WTC11 (cell line): ENCODE measurements around the gene PAPPA2.

Experiments used
- E2F1 ChIP-seq: sonication (generic); formaldehyde crosslinking; IDR thresholded peaks from 2 replicates; pipeline ENCODE4 v1.8.0; 2022; ENCODE audit warnings: mild to moderate bottlenecking, missing genetic modification reagents
- FOXJ3 ChIP-seq: sonication (generic); formaldehyde crosslinking; IDR thresholded peaks from 2 replicates; pipeline ENCODE4 v1.9.0; 2021; ENCODE audit warnings: missing genetic modification reagents, mild to moderate bottlenecking, borderline replicate concordance
- FOXP1 ChIP-seq: sonication (generic); formaldehyde crosslinking; IDR thresholded peaks from 2 replicates; pipeline ENCODE4 v1.8.0; 2022; ENCODE audit warnings: missing genetic modification reagents, mild to moderate bottlenecking, moderate library complexity, borderline replicate concordance
- FOXP4 ChIP-seq: sonication (generic); formaldehyde crosslinking; IDR thresholded peaks from 2 replicates; pipeline ENCODE4 v1.8.0; 2022; ENCODE audit warnings: mild to moderate bottlenecking, missing genetic modification reagents
- MAX ChIP-seq: sonication (generic); formaldehyde crosslinking; IDR thresholded peaks from 2 replicates; pipeline ENCODE4 v1.8.0; 2022; ENCODE audit warnings: mild to moderate bottlenecking, missing genetic modification reagents
- MYBL2 ChIP-seq: sonication (generic); formaldehyde crosslinking; IDR thresholded peaks from 2 replicates; pipeline ENCODE4 v1.8.1; 2023; ENCODE audit warnings: mild to moderate bottlenecking, moderate library complexity, missing genetic modification reagents
- SP1 ChIP-seq: sonication (generic); formaldehyde crosslinking; conservative IDR thresholded peaks from 2 replicates; pipeline ENCODE4 v1.8.1; 2022; ENCODE audit warnings: missing genetic modification reagents
- TCF7 ChIP-seq: sonication (generic); formaldehyde crosslinking; IDR thresholded peaks from 2 replicates; pipeline ENCODE4 v1.8.0; 2022; ENCODE audit warnings: mild to moderate bottlenecking, low read depth, missing genetic modification reagents, moderate library complexity
- USF1 ChIP-seq: sonication (generic); formaldehyde crosslinking; IDR thresholded peaks from 2 replicates; pipeline ENCODE4 v1.8.0; 2022; ENCODE audit warnings: mild to moderate bottlenecking, missing genetic modification reagents
- USF2 ChIP-seq: sonication (generic); formaldehyde crosslinking; IDR thresholded peaks from 2 replicates; pipeline ENCODE4 v1.8.1; 2023; ENCODE audit warnings: mild to moderate bottlenecking, missing genetic modification reagents, moderate library complexity
- ZNF263 ChIP-seq: sonication (generic); formaldehyde crosslinking; IDR thresholded peaks from 2 replicates; pipeline ENCODE4 v1.8.1; 2022; ENCODE audit warnings: low read depth, mild to moderate bottlenecking, moderate library complexity, missing genetic modification reagents
- ZNF281 ChIP-seq: sonication (generic); formaldehyde crosslinking; IDR thresholded peaks from 2 replicates; pipeline ENCODE4 v1.8.0; 2023; ENCODE audit warnings: mild to moderate bottlenecking, missing genetic modification reagents
- ZNF416 ChIP-seq: fragments of 250-450 bp; sonication (Bioruptor Pico); IDR thresholded peaks from 2 replicates; pipeline ENCODE4 v1.9.0; 2021; ENCODE audit warnings: mild to moderate bottlenecking, inconsistent platforms

- TF ChIP-seq ZNF416 (CRISPR knock-in tag) (no peak), USF2 (CRISPR knock-in tag) (no peak), MAX (CRISPR knock-in tag) (no peak), MYBL2 (no peak), SP1 (CRISPR knock-in tag) (no peak), TCF7 (CRISPR knock-in tag) (no peak), ZNF281 (CRISPR knock-in tag) (no peak), FOXP4 (no peak), E2F1 (CRISPR knock-in tag) (no peak), FOXJ3 (CRISPR knock-in tag) (no peak), FOXP1 (no peak), USF1 (CRISPR knock-in tag) (no peak), ZNF263 (CRISPR knock-in tag) (no peak)
Observed at GRCh38 chr1:176617881-176618280, 154.9 kb downstream of the PAPPA2 start.
